HG03060 (cell line): Measurements from ENCODE around the gene PRRT3.

Experiments used
- ATAC-seq: cut with Tn5 transposase; IDR thresholded peaks from one replicate; pipeline ENCODE4 v1.9.1; 2021; ENCODE audit warnings: low read depth, moderate number of reproducible peaks; ENCODE audit not compliant: unreplicated experiment

PRRT3 gene

GRCh38 chr3:9951962-9952805 lies at the start of gene PRRT3:
PRRT3 (minus strand) TSS chr3:9952408; CDS start chr3:9950115, 2,293 bp downstream.
- peak; percentile 43 for ATAC-seq

- no peak for ATAC-seq
These were observed 48.5 kb upstream of the PRRT3 start for GRCh38 chr3:10000686-10001085.

GRCh38 chr3:9994086-9994844 lies 42.1 kb upstream of the PRRT3 start:
- no peak for ATAC-seq

- ATAC-seq, result no peak
These were observed 34.1 kb upstream of the PRRT3 start for GRCh38 chr3:9986230-9986725.

- ATAC-seq, result no peak
These were observed 28.0 kb upstream of the PRRT3 start for GRCh38 chr3:9980251-9980650.

- no peak for ATAC-seq
These were observed 26.6 kb upstream of the PRRT3 start for GRCh38 chr3:9978710-9979305.

GRCh38 chr3:9976721-9977709 lies 24.8 kb upstream of the PRRT3 start:
- ATAC-seq, result no peak

GRCh38 chr3:9970020-9970652 lies 17.9 kb upstream of the PRRT3 start:
- no peak for ATAC-seq

- ATAC-seq, result no peak
These were observed 17.4 kb upstream of the PRRT3 start for GRCh38 chr3:9969632-9970019.

GRCh38 chr3:9966841-9967240 lies 14.6 kb upstream of the PRRT3 start:
- no peak for ATAC-seq

GRCh38 chr3:9965200-9965875 lies 13.1 kb upstream of the PRRT3 start:
- no peak for ATAC-seq

- no peak for ATAC-seq
These were observed 5.0 kb upstream of the PRRT3 start for GRCh38 chr3:9957214-9957613.

GRCh38 chr3:9955611-9956352 lies 3.6 kb upstream of the PRRT3 start:
- ATAC-seq, result no peak

- no peak for ATAC-seq
These were observed 2.9 kb upstream of the PRRT3 start for GRCh38 chr3:9955067-9955502.

GRCh38 chr3:9951598-9951961 lies 628 bp downstream of the PRRT3 start:
- ATAC-seq, result no peak

GRCh38 chr3:9951126-9951525 lies 1.1 kb downstream of the PRRT3 start:
- no peak for ATAC-seq

- no peak for ATAC-seq
These were observed 2.6 kb downstream of the PRRT3 start for GRCh38 chr3:9949626-9950025.

GRCh38 chr3:9949115-9949514 lies 3.1 kb downstream of the PRRT3 start:
- ATAC-seq, result no peak
